Kasumi-1 (cell line): ENCODE measurements around the gene KLF15.

Experiments used
- DNase-seq, 2 experiments: peaks; one replicate each; lab custom pipeline; 2025; lab: John Stamatoyannopoulos, UW

The KLF15 gene

DNA sequence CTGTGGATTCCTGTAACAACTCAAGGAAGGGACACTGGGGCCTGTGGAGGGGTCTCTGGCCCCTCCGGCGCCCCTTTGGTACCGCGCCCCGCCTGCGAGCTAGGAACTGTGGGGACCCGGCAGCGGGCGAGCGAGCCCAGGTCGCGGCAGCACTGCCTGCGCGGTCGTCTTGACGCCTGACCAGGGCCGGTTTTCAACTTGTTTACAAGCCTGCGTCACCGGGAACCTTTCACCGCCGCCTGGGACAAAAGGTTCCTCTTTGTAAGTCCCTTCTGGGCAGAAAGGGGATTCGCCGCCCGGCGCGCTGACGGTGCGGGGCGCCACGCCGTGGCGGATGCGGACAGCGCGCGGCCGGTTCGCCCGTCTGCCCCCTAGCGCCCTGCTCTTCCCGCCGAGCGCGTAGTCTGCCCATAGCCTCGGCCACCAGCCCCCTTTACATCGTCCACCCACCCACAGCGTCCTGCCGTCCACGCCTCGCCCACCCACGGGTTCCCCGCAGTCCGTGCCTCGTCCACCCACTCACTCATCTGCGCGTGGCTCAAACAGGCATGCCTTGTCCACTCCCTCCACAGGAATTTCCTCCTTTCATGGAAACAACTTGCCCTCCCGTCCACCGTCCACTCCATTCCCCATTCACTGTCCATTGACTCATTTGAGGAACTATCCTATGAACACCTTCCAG is 32.0 kb upstream of the KLF15 start:
- DNase-seq = peak; percentile 65 to 72

DNA sequence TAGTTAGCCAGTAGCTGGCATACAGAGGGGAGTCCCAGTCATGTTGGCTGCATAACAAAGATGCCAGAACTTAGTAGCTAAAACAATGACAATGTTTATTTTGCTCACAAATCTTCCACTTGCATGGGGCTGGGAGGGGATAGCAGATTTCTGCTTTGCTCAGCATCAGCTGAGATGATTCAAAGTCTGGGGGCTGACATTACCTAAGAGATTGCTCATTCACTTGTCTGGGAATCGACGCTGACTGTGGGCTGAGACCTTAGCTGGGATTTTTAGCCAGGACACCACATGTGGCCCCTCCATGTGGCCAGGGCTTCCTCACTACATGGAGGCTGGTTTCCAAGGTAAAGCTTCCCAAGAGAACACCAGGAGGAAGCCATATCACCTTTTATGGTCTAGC is 24.8 kb upstream of the KLF15 start:
- no peak for DNase-seq

DNA sequence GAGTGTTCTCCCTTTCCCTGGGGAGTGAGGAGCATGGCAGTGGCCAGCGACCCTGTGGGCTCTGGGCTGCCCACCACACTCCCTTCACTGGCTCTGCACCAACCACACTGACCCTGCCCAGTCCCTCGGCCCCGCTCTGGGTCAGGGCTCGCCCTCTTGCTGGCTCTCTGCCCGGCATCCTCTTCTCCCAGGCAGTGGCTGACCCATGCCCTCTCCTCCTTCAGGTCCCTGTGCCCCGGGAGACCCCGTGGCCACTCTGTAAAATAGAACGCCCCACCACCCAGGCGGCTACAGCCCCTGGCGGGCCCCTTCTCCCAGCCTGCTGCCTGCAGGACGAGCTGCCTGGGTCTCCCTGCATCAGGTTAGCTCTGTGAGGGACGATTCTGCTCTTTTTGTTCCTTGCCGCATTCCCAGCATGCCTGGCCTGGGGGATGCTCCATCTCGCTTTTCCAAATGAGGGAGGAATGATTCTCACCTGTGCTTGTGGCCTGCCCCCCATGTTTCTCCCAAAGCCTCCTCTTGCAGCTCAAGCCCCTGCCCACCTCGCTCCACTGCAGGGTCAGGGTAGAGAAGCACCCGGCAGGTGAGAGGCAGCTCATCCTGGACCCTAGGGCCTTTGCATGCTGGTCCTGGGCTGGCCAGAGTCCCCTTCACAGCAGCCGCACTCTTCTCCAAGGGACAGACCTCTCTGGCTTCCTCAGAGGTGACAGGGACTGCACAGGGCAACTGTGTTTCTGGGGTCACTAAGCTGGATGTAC is 23.0 kb upstream of the KLF15 start:
- no peak for DNase-seq

DNA sequence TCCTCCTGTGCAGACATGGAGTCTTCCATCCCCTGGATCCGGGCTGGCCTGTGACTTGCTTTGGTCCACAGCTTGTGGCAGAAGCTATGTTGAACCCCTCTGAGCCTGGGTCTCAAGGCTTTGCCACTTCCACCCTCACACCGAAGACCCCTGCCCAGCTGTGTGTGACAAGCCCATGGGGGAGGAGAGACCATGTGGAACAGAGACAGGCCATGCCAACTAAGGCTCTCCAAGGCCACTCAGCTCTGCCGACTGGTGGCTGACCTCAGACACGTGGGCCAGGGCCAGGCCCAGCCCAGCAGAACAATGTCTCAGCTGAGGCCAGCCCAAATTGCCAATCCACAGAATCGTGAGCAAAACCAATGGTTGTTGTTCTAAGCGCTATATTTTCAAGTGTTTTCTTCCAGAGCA is 21.1 kb upstream of the KLF15 start:
- DNase-seq = no peak

DNA sequence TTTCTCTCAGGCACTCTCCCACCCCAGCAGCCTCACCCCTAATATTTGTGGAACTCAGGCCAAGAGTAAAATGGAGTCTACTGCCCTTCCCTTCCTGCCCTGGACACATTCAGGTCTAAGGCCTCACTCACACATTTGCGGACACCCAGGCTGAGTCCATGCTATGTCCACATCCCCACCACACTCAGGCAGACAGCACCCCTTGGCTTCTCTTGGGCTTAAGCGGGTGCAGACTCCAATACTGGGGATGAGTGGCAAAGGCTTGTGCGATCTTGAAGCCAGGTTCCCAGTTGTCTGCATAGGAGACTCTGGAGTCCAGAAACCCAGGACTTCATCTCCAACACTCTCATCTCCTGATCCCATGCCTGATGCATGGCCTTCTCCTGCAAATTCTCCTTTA is 20.0 kb upstream of the KLF15 start:
- DNase-seq = no peak

DNA sequence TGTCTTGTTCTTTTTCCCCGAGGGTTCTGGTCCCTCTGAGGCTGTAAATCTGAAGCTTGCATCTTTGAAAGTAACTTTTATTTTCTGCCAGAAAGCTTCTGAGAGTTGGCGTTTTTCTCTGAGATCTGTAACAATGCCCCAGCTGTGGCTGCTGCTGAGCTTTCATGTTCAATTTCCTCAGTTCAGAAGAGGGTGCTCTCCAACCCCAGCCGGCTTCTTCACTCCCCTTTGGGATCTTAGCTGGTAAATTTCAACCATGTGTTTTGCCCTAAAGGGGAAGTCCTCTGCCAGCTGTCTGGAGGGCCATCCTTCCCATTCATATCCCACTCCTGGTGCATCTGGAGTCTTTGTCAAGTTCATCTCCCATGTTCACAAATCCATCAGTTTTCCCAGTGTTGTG is 19.2 kb upstream of the KLF15 start:
- peak in 1 of 2 experiments; percentile 2 for DNase-seq

DNA sequence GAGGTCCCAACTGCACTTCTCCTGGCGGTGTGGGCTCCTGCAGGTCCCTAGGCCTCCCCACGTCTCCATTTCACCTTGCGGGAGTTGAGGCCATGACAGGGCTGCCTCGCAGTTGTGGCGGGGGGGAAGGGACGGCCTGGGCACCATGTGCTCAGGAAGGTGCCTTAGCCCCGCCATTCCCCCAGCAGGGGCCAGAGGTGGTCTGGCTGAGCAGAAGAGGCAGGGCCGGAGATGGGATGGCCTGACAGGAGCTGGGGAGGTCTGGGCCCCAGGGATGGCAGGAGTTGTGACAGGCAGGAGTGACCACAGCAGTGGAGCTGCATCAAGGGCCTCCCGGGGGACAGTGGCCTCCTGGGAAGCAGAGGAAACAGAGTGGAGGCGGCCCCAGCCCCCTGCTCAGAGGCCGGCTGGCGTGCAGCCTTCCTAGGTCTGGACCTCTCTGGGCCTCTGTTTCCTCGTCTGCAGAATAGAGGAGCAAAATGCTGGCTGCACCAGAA is 18.7 kb upstream of the KLF15 start:
- no peak for DNase-seq

DNA sequence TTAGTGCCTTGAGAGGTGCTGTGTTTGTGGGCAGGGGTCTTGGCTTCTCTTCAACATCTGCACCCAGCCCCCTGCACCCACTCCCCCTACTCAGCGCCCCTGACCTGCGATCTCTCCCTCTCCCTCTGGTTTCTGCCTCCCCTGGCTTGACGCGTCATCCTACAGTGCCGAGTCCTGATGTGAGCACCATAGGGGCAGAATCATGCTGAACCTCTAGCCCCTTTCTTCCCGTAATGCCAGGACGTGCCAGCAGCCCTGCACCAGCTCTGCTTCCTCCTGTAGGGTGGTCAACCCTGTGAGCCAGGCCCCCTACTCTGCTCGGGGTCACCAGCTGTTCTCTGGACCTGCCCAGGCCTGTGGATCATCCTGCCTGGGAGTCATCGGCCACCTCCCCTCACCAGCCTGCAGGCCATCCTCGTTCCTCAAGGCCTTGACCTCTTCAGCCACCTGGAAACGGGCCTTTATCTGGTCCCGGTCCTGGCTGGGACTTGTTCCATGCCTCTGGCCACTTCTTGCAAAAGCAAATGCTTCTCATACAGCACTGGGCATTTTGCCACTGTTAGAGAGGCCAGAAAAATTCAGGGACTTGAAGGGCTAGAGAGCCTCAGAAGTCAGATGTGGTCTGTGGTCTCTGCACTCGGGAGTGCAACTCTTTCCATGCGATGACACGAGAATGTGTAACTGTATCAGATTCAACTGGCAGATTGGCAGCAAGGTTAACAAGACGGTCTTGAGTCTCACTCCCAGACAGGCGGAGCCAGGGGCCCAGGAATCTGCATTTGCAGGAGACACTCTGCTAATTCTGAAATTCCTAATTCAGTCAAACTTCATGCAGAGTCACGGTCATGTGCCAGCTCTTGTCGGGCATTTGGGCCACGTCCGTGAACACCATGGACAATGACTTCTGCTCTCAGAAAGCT is 16.7 kb upstream of the KLF15 start:
- no peak for DNase-seq

DNA sequence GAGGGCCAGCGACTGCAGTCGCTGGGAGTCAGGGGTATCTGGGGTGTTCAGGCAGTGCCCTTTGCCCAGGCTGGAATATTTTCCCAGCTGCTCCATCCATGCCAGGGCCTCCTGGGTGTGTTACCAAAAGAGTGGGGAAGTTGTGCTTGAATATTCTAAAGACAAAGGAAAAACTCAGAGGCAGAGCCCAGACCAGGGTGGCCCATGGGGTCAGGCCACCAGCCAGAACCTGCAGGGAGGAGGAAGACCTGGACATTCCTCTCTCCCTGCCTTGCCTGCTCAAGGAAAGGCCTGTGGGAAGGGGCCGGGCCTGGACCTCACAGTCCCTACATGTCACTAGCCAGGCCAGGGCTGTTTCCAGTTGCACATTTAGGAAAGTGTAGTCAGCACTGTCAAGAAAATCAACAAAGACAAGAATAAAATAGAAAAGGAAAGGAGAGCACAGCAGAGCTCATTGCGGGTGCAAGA is 16.0 kb upstream of the KLF15 start:
- no peak for DNase-seq

DNA sequence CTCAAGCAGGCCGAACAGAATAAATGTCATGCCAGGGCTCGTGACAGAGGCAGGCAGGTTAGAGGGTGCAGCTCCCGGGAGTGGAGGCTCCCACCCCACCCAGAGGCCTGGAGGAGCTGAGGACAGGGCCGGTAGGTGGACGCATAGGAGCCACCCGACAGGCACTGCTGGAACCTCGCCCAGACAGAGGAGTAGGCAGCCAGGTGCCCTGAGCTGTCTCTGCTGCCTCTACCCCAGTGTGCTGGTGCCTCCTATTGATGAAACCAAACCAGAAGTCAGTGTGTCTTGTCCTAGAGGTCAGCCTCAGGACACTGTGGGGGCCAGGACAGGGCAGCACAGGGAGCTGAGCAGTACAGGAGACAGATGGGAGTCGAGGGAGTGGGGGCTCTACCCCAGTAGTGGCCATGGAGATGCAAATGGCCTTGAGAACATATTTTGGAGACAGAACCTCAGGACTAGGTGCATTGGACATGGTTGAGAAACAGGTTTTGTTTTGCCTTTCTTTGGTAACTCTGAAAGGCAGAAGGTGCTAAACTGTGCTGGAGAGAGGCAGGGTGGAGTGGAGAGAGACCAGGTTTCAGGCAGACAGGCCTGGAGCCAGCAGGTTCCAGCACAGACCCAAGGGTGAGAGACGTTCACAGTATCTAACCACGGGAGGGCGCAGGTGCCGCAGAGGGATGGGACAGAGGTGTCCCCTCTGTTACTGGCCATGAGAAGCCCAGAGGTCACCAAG is 15.4 kb upstream of the KLF15 start:
- no peak for DNase-seq

DNA sequence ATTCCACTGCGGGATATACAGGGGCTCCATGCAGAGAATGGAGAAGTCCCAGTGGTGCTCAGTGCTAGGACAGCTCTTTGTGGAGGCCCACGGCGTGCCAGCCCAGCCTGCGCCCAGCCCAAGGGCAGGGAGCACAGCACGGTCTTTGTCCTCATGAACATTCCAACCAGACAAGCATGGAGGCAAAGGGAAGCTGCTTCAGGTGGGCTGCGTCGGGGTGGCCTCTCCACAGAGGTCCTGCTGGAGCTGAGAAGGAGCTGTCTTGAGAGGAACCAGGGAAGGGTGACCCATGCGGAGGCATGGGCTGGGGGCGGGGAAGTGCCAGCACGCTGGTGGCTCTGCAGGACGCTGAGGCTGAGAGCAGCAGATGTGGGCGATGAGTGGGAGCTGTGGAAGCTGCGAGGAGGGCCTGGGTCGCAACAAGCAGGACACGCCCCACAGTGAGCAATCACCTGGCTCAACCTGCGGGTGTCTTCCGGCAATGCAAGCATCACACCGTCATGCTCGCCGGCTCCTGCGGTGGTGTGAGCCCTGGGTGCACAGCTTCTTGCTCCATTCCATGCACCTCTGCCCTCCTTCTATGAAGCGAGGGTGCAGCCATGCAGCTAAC is 14.0 kb upstream of the KLF15 start:
- DNase-seq = no peak

DNA sequence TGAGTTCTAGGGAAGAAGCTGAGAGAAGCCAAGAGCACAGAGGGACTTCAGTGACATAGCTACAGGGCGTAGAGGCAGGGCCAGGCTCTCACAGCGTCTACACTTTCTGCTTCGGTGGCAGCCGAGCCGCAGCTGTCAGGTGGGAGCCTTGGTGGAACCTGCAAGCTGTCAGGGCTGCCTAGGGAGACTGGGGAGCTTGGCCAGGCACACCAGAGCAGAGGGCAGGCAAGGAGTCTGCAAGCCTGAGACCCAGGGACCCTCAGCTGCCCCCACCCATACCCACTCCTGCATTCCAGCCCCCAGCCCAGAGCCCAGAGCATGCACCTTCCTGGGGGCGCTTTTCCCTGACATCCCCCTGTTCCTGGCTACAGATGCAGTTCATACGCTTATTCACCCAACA is 13.4 kb upstream of the KLF15 start:
- no peak for DNase-seq

DNA sequence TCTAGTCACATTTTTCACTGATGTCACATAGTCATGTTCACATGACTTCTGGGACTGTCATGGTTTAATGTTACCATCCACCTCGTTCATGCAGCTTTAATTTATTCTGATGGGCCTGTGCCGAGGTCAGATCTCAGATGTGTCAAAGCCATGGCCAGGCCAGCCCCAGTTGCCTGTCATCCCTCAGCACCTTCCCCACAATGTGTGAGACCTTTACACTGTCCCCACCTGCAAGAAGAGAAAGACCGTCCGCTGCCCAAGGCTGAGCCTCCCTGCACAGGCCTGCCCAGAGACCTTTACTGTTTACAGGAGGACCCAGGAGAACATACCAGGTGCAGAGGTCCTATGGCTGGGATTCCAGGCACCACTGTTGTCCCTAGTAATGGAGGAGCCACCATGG is 12.8 kb upstream of the KLF15 start:
- no peak for DNase-seq

DNA sequence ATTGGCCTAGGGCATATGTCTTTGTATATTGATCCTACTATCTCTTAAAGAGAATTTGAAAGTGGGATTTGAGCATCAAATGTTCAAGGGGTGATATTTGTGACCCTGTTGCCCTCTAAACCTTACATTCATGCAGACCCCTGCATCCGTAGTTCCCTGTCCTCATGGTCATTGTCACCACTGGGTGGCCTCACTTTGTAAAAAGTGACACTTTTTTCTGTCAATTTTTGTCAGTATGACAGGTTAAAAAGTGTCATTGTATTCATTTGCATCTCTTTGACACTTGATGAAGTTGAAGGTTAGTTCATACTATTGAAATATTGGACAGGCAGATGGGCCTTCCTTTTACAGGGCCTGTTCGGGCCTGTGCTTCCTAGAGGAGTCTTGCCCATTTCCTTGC is 12.3 kb upstream of the KLF15 start:
- DNase-seq = no peak

DNA sequence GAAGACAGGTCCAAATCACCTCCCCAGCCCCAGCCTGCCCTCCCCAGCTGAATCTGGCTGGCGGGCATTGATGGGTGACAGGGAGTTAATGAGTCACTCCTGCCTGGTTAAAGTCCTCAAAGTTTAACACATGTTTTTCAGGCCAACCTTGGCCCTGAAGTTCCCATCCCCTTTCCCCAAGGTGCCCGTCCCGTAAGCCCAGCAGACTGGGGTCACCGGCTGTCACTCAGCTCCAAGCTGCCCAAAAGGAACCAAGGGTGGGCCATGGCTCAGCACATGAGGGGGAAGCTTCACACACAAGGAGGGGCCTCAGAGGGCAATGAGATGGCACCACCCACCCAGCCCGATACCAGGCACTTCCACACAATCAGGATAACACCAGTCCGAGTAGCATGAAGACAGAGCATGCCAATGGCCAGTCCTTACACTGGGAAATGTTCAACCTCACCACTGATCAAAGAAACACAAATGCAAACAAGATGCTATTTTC is 10.2 kb upstream of the KLF15 start:
- no peak for DNase-seq

DNA sequence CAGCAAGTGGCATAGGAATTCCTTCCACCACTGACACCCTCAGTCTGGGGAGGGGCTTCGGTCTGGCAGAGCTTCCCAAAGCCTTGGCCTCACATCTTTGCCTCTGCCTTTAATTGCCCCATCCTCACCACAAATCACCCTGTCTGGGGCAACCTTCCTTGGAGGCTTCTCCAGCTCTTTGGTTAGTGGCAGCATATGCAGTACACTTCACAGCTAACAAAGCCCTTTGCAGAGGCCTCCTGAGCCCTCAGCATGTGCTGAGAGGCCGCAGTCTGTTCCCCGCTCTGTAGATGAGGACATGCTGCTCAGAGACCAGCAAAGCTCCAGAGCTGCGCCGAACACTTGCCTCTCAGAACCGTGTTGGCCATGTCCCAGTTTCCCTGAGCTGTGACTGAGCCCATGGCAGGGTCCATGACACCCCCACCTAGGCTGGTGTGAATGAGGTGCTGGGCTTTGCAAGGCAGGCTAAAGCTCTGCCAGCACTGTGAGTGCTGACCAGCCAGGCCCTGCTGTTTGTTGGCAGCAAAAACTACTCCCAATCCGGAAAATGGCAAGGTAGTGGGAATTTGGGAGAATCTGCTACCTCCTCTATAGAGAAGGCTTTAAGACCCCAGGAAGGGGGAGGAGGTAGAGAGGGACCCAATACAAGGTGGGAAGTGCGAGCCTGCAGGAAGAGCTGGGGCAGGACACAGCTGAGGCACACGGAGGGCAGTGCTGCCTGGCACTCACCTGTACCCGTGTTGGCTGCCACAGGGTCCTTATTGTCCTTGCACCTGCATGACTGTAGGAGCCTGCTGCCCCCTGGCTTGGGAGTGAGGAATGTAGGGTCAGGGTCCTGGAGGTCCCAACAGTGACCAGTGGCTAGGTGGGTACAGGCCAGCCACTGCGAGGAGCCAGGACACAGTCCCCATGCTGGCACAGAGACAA is 8.4 kb upstream of the KLF15 start:
- no peak for DNase-seq

DNA sequence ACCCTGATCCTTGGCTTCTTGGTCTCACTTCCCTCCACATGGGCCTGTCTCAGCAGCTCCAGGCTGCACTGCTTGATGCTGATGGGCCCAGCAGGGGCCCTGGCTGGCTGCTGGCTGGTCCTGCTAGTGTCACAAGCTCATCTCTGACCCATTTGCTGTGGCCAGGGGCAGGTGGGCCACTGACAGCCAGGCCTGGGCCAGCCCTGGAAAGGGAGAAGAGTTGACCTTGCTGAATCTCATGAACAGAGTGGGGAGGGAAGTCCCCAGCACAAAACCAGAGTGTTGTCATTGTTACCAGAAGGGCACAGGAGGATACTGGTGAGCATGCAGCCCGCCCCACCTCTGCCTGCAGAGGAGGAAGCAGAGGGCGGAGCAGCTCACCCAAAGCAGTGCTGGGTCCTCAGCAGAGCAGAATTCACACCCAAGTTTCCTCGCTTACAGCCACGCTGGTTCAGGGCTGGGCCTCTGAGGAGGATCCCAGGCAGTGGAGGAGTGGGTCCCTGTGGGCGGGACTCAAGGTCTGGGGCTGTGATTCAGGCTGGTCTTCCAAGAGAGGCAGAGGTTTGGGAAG is 7.6 kb upstream of the KLF15 start:
- DNase-seq = no peak

DNA sequence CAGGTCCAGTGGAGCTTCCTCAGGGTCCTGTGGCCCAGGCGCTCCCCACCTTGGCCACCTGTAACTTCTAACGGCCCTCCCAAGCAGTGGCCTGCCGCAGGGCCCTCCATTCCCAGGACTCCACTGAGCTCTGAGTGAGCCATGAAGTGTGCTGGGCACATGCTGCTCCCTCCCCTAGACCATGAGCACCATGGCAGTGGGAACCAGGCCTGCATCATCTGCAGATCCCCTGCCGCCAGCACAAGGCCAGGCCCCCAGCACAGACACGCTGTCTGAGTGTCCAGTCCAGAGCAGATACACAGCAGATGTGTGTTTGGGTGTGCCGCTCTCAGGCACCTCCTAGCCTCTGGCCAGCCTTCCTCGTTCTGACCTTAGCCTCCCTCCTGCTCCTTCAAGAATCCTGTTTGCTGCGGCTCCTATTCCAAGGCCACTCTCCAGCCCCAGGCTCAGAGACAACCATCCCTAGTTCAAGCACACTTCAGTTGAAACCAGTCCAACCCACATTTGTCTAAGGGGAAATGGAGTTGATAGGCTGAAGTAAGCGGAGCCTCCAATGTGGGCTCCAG is 7.0 kb upstream of the KLF15 start:
- no peak for DNase-seq

DNA sequence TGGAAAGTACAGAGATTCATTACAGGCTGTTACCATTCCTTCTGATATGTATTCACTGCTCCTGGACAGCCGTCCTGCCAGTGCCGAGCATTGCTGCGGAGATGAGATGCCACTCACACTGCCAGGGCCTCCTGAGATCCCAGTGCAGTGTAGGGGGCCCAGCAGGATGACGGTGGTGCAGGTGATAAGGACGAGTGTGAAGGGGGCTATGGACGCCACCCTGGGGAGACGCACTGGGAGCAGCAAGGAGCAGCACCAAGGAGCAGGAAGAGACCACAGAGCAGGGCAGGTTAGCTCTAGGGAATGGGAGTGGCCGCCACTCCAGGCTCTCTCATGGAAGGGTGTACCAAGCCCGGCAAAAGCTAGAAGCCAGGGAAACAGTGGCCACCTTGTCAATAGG is 4.0 kb upstream of the KLF15 start:
- DNase-seq = no peak
